ENCODE measurements around the gene PHRF1. TPM values are rescaled to one million over a fixed set of nuclear protein-coding genes. Genes with fewer than 3 reads are reported as not detected.
"Not testable (repeated sequence)": the region's sequence is repeated elsewhere in the genome, so short reads cannot be mapped to it uniquely, and the experiment has no call there.

Gene PHRF1
- total RNA-seq, 1 donor from 2014 or later: 30.6 TPM

DNA sequence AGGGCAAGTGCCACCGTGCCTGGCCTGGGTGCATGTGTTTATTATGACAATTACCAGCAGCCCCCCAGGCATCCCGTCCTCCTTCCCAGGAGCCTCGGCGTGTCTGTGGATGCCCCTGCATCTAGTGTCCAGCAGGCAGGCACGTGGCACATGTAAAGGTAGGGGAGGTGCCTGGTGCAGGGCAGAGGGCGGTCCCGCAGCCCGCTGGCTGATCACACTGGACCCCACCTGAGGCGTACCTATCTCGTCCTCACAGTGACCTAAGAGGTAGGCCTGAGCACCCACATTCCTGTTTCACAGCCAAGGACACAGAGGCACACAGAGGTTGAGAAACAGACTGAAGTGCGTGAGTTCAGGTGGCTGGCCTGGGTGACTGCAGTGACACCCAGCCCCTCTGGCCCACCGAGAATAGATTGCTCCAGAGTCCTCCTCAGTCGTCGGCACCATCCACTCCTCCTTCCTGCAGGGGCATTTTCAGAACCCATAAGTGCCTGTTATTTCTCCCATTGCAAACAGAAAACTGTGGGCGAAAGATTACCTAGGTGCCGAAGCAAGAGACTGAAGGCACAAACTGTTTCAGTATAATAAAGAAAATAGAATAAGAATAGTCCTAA lies 3.0 kb upstream of the PHRF1 start:
- FAIRE-seq: no peak

DNA sequence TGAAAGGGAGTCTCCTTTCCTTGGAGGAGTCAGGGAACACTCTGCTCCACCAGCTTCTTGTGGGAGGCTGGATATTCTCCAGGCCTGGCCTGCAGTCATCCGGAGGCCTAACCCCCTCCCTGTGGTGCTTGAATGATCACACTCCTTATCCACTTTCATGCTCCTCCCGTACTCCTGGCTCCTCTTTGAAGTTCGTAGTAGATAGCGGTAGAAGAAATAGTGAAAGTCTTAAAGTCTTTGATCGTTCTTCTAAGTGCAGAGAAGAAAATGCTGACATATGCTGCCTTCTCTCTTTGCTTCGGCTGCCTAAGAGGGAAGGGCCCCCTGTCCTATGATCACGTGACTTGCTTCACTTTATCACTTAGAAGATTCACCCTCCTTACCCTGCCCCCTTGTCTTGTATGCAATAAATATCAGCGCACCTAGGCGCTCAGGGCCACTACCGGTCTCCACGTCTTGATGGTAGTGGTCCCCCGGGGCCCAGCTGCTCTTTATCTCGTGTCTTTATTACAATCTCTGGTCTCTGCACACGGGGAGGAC lies 2.2 kb upstream of the PHRF1 start:
- not testable (repeated sequence) for FAIRE-seq; DNase-seq (ENCODE audit: low spot score in 2 of 2)

More for the DNA sequence above, 3.0 kb upstream of the PHRF1 start:
- DNase-seq (ENCODE audit: low spot score in 2 of 2): no peak

DNA sequence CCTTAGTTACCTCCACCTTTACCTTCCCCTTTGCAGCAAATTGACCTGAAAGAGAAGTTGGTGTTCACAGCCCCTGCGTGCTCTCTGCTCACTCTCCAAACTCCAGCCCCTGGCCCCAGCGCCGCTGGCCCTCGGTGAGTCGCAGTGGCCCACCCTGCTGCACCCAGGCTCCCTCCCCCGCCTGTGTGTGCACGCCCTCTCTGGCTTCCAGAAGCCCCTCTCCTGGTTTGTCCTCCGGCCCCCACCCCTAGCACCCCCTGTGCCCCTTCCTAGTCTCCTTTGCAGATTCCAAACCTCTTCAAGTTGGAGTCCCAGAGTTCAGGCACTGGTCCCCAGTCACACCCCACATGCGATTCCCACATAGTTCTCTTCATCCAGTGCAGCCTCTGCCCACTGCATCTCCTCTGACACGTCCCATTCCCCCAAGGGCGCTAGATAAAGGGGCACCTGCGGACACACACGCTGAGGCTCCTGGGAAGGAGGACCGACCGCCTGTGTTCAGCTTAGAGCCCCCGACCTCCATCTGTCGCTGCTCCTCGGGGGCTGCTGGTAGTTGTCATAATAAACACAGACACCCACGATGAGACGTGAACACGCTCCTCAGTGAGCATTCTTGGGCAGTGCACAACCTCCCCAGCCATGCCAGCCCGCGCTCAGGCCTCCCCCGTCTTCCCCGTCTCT lies 1.5 kb upstream of the PHRF1 start:
- DNase-seq (ENCODE audit: low spot score in 2 of 2) (no peak), FAIRE-seq (no peak)

DNA sequence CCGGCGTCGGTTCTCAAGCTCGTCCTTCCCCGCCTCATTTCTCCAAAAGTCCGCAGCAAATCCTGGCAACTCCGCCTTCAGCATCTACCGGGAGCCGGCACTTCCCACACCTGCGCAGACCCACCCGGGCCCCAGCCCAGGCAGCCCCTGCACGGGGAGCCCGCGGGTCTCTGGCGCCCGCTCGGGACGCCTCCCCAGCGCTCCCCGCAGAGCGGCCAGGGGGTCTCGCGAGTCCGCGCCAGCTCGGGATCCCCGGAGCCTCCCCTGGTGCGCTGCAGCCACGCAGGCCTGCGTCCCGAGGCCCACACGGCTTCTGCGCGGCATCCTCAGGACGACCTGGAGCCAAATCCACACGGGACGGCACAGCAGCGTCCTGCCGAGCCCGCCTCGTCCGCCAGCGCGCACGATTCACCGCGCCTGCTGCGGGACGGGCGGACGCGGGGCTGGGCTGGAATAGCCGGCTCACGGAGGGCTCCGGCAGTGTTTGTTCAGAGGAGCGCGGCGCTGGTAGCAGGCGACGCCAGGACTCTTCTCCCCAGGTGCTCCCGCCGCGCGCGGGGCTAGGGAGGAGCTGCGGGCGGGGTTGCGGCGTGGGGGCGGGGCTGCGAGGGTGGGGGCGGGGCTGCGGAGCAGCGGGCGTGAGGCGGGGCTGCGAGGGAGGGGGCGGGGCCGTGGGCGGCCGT lies 816 bp upstream of the PHRF1 start:
- FAIRE-seq (no peak), DNase-seq (ENCODE audit: low spot score in 2 of 2) (no peak)

DNA sequence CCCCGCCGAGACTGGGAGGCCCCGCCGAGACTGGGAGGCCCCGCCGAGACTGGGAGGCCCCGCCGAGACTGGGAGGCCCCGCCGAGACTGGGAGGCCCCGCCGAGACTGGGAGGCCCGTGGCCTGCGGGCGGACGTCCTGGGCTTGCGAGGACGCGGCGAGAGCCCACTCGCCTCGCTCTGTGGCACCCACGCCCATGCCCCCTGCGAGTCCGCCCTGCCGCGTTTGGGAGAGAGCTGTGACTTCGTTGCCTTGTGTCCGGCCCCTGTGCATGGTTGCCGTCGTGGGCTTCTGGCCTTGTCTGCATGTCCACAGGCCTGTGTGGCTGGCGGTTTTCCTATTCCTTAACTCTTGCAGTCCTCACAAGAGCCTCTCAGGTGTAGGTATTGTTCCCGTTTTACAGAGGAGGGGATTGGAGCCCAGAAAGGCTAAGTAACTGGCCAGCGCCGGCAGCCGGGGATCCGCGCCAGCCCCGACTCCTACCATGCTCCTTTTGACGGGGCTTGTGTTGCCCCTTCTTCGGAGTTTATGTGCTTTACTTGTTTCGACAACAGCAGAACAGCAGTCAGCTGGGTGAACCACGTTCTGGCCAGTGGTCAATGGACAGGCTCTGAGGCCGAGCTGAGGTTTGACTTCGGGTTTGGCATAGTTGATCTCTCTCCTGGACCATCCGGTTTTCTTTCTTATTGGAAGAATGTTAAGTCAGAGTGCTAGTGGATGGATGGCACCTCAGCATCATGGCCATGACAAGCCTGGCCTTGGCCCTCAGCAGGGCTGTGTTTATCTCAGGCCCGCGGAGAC lies 741 bp downstream of the PHRF1 start:
- DNase-seq (ENCODE audit: low spot score in 2 of 2) (no peak), FAIRE-seq (no peak)

DNA sequence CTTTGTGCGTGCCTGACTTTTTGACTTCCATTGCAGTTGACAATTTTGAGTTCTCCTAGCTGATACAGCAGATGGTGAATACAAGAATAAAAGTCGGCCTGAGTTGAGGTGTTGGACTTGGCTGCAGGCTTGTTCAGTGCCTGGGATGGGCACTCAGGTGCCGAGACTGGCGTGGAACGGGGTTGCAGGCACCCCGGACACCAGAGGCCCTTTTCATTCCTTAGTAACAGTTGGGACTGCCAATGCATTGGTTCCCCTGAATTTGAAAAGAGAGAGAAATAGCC lies 1.3 kb downstream of the PHRF1 start:
- FAIRE-seq (no peak), DNase-seq (ENCODE audit: low spot score in 2 of 2) (no peak)

DNA sequence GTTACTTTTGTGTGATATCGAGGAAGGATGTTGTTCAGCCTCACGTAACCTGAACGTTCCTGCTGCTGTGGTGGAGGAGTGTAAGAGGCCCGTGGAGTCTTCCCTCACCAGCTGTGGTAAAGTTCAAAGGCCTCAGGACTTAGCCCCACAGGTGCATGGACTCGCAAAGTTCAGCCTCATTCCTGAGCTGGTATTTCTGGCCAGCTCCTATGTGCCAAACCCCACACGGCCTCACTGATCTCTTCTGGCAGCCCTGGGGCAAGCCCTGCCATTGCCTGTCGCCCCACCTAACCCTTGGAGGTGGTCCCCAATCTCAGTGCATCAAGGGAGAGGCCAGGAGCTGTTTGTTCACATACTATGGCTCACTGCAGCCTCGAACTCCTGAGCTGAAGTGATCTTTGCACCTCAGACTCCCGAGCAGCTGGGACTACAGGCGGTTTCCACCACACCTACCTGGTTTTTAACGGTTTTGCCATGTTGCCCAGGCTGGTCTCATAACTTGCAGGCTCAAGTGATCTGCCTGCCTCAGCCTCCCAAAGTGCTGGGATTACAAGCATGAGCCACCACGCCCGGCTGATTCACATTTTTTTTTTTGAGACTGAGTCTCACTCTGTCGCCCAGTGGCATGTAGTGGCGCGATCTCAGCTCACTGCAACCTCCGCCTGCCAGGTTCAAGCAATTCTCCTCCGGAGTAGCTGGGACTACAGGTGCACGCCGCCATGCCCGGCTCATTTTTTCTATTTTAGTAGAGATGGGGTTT lies 2.2 kb downstream of the PHRF1 start:
- FAIRE-seq: no peak
- DNase-seq (ENCODE audit: low spot score in 2 of 2): no peak

DNA sequence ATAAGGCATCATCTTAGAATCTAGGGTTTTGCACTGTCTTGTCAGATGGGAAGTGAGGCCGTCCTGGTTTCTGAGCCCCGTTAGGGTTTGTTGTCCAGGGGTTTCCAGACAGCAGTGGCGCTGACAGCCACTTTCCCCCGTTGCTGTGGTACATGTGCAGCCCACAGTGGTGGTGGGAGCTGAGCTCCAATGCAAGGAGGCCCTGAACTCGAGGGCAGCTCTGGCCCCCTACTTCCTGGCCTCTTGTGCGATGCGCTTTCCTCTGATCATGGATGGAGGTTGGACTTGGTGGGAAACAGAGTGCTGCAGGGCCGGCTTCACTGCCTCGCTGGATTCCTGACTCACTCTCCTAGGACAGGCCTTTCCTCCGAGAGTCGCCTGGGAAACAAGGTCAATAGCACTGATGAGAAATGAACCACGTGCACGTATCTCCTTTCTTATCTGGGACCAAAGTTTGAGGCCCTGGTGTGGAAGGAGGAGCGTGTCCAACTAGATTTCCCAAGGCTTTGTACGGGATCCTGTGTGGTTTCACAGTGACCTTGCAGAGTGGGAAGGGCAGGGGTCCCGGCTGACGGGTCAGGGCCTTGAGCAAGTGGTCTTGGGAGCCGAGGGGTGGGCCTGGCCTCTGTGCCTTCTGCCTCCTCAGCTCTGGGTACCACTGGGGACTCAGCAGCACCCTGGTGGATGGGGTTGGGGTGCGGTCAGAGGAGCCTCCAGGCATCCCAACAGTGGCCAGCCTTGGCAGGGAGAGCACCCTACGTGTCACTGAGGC lies 3.7 kb downstream of the PHRF1 start:
- no peak for DNase-seq (ENCODE audit: low spot score in 2 of 2)
- FAIRE-seq: no peak

DNA sequence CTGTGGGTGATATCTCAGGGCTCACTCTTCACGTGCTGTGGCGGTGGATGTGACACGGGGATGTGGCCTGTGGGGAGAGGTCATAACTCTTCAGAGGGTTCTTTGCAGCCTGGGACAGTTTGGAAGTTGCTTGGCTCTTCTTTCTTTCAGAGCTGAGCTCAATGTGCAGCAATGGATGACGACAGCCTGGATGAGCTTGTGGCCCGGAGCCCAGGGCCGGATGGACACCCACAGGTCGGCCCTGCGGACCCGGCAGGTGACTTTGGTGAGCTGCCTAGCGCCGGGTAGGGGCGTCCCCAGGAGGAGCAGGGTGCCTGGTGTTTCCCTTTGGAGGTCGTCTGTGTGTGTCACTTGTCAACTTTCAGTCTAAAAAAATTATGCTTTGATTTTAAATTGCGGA lies 5.1 kb downstream of the PHRF1 start:
- no peak for DNase-seq (ENCODE audit: low spot score in 2 of 2)
- FAIRE-seq: no peak

DNA sequence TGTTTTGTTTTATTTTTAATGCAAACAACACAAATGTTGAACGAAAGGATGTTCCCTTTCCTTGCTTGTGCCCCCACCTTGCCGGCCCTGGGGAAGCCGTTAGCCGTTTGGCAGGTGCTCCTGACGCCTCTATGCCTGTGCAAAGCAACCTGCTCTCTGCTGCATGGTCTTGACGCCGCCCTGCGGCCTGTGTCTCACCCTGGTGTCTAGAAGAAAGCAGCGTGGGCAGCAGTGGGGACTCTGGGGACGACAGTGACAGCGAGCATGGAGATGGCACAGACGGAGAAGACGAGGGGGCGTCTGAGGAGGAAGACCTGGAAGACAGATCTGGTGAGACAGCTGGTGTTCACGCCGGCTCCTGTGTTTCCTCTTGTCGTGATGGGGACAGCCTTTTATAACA lies 5.5 kb downstream of the PHRF1 start:
- FAIRE-seq: no peak
- peak in 1 of 2 donors; percentile 51 for DNase-seq (ENCODE audit: low spot score in 2 of 2)

DNA sequence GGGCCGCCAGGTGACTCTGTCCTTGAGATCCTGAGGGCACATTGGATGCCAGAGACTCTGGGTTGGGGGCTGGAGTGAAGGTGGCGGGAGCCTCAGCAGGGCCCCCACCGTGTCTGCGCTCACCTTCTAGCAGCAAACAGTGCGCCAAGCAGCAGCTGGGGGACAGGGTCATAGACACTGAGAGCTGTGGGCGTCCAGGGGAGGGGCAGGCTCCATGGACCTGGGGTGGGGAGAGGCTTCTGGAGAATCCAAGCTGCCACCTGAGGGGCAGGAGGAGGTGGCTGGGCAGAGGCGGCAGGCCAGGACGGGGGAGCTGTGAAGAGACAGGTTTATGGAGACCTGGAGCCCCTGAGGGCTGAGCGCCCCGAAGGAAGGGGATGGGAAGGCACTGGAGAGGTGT lies 8.0 kb downstream of the PHRF1 start:
- DNase-seq (ENCODE audit: low spot score in 2 of 2): no peak
- no peak for FAIRE-seq

DNA sequence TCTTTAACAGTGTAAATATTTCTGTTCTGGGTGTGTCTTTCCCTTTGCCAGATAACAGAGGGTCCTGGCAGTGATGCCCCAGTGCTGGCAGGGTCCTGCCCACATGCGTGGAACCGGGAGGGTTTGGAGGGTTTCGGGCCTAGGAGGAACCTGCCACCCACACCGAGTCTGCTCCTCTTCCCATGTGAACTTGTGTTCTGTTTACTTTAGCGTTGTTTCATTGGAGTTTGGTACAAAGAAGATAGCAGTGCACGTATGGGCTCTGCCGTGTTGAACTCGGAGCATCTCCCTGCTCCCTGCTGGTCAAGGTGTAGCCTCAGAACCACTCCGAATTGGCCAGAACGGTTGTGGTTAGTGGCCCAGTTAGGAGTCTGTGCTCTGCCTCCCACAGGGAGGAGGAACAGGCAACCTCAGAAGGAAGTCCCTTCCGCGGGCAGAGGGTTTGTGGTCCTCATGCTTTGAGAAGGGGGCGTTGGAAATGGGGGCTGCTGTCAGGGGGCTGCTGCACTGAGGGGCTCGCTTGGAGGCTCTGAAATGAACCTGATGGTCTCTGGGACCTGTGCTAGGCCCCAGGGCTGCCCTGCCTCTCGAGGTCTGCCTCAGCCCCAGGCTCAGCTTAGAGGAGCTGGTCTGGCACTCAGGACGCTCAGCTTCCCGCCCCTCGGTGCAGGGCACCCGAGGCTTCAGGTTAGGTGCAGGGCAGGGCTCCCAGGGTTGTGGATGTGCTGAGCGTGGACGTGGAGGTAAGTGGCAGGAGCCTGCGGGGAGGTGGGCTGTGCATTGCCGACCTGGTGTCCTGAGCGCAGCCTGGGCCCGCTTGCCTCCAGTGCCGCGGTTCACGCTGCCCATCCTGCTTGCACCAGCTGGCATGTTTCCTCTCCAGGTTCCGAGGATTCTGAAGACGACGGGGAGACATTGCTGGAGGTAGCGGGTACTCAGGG lies 10.4 kb downstream of the PHRF1 start:
- DNase-seq (ENCODE audit: low spot score in 2 of 2): no peak
- no peak for FAIRE-seq

DNA sequence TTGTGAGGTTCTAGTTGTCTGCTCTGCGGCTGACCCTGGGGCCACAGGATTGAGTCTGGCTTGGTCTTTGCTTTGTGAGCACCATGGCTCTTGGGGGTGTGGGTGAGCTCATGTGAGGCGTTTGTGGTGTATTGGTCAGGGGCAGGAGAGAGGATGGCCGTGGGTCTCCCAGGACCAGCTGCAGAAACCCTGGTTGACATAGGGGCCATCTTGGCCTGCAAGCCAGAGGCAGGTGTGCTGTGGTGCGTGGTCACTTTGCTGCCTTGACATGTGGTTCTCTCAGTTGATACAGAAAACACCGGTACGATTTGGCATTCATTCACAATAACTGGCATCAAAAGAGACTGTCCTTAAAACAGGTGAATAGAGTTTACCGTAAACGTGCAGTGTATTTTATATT lies 11.3 kb downstream of the PHRF1 start:
- DNase-seq (ENCODE audit: low spot score in 2 of 2) (no peak), FAIRE-seq (no peak)

DNA sequence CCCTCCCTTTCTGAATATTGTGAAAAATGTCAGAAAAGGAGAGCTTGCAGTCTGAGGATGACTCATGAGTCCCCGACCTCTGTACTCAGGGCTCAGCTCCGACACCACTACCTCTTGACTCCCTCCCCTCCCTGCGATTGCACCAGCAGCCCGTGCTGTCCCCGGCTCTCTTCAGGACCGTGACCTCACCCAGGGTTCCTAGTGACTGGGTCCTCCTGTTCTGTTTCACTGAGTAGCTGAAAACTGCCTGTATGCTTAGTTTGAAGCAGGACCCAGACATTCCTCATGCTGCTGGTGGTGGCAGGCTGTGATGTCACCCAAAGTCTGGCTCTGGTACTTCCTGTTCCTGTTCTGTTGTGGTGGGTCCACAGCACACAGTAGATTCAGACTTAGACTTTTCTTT lies 11.7 kb downstream of the PHRF1 start:
- no peak for FAIRE-seq
- no peak for DNase-seq (ENCODE audit: low spot score in 2 of 2)

DNA sequence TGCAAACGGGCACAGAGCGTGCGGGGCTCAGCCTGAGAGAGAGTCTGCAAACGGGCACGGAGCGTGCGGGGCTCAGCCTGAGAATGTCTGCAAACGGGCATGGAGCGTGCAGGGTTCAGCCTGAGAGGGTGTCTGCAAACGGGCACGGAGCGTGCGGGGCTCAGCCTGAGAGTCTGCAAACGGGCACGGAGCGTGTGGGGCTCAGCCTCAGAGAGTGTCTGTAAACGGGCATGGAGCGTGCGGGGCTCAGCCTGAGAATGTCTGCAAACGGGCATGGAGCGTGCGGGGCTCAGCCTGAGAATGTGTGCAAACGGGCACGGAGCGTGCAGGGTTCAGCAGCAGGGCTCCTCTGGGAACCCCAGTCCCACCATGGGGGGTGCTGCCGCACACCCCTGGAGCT lies 13.5 kb downstream of the PHRF1 start:
- DNase-seq (ENCODE audit: low spot score in 2 of 2) (no peak), FAIRE-seq (no peak)

DNA sequence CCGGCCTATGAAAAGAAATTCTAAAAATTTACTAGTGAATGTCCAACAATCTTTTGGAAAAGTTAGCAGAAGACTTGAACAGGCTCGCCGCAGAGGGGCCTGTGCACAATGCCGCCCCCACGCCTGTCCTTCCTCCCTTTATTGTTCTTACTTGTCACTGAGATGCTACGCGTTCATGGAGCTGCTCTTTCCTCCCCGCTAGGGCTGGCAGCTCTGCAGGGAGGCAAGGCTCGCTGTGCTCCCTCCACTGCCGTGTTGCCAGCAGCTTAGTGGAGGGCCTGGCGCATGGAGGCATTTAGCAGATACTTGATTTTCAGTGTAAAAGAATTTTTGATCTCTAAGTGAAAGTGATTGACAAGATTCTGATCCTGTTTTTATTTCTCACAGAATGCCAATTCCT lies 14.7 kb downstream of the PHRF1 start:
- no peak for FAIRE-seq
- no peak for DNase-seq (ENCODE audit: low spot score in 2 of 2)

DNA sequence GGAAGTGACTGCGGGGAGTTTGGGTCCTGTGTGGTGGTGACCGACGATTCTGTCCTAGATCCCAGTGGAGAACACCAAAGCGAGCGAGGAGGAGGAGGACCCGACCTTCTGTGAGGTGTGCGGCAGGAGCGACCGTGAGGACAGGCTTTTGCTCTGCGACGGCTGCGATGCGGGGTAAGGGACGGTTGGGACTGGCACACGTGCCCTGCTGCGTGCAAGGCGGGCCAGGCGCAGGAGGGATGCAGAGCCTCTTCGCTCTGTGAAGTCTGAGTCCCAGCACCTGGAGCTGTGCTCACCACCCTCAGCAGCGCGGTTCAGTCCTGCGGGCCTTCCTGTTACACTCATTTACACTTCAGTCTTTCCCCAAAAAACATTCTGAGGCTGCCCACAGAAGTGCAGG lies 16.2 kb downstream of the PHRF1 start:
- DNase-seq (ENCODE audit: low spot score in 2 of 2) (no peak), FAIRE-seq (no peak)

DNA sequence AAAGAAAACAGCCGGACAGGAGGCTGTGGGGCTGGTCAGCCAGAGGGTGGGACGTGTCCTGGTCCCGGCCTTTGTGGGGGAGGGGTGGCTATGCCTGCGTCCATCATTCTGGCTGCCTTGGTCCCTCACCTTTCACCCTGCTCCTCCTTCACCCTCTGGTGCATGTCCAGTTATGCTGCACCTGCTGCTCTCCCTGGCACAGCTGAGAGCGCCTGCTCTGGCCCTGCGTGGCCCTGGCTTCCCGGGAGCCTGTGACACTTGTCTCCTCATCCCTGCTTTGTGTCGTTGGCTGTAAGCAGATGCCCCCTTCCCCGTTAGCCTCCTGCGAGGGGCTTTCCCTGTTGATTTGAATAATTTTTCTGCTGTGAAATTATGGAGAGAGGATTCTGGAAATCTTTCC lies 16.6 kb downstream of the PHRF1 start:
- no peak for FAIRE-seq
- DNase-seq (ENCODE audit: low spot score in 2 of 2): no peak

DNA sequence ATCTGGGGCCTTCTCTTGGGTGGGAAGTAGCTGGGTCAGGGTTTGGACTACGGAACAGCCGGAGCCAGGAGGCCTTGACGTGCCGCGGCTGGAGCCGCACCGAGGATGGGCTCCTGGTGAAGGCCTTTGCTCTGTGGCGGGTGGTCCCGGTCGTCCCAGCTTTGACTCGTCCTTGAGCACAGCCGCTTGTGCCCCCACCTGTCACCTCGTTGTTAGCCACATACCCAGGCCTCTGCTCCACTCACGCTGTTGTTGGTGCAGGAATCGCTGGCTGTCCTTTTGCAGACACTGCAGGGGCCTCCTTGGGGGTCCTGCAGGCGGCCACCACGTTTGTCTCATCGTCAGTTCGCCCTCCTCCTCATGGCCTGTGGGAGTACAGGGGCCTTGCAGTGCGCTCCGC lies 17.1 kb downstream of the PHRF1 start:
- DNase-seq (ENCODE audit: low spot score in 2 of 2): no peak
- no peak for FAIRE-seq
